Measurements from ENCODE around the gene UBASH3B.

The UBASH3B gene

DNA sequence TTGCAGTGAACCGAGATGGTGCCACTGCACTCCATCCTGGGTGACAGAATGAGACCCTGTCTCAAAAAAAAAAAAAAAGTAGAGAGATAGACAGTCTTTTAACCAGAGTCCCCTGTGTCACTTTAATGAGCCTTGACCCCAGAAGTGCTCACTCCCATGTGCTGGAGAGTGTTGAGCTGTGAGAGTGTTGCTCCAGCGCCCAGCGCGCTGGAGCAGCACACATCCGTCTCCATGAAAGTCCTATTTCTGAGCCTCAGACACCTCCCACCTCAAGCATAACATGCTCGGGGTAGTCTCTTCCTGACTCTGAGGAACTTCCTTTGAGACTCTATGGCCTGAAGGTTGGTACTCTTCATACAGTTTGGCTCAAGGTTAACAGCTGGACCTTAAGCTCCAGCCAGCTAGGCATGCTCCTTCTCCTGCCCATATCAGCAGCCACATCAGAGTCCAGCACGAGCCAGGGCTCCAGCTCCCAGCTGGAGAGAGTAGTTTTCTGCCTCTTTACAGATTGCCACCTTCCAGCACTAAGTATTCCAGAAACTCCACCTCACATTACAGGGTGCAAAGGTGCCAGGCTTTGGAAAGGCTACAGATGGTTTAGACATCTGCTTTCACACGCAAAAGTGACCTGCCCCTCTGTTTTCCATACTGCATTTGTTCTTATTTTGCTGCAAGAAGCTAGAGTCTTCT lies 29.4 kb upstream of the UBASH3B start:
- Histone ChIP-seq H3K4me3 (no peak overlapping the region), H3K9ac (ENCODE audit: insufficient read length) (no peak overlapping the region), H3K9me3 (ENCODE audit: low read depth, low read length) (no peaks in the 10 kb centered on the region), H3K27ac (no peak overlapping the region), H3K36me3 (ENCODE audit: insufficient read depth, low read length) (no peaks in the 10 kb centered on the region)
- TF ChIP-seq FOXP2 (optimal IDR thresholded peaks at IDR 0.05; ENCODE audit: control extremely low read depth, extremely low read length, insufficient read depth) (no peak), POLR2AphosphoS5 (IDR thresholded peaks at IDR 0.05; ENCODE audit: borderline replicate concordance, low read depth, low read length) (no peak), EZH2 (IDR thresholded peaks at IDR 0.05) (no peak)
- DNase-seq (ENCODE audit: low read depth, low spot score), result no peak

DNA sequence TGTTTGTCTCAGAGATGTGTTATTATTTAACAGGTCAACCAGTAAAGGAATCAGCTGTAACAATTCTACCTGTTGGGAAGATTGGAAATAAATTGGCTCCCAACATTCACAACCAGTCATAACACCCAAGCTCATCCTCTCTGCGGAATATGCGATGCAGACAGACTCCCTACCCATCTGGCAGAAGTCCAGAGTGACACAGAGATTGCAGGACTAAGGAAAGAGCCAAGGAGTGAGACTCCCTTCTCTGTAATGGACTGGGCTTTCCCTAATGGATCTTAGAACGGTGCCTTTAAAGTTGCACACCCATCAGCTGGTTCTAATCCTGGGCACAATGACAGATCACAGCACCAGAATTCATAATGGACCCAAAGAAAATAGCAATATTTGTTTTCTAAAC lies 27.8 kb upstream of the UBASH3B start:
- TF ChIP-seq POLR2AphosphoS5 (IDR thresholded peaks at IDR 0.05; ENCODE audit: borderline replicate concordance, low read depth, low read length), result no peak
- no peak for TF ChIP-seq EZH2 (IDR thresholded peaks at IDR 0.05)
- no peak for TF ChIP-seq FOXP2 (optimal IDR thresholded peaks at IDR 0.05; ENCODE audit: control extremely low read depth, extremely low read length, insufficient read depth)
- no peak for DNase-seq (ENCODE audit: low read depth, low spot score)
- Histone ChIP-seq H3K9me3 (ENCODE audit: low read depth, low read length) (no peaks in the 10 kb centered on the region), H3K4me3 (no peak overlapping the region), H3K27ac (no peak overlapping the region), H3K9ac (ENCODE audit: insufficient read length) (no peak overlapping the region), H3K36me3 (ENCODE audit: insufficient read depth, low read length) (no peaks in the 10 kb centered on the region)

- Histone ChIP-seq H3K4me3 (no peak overlapping the region), H3K9ac (ENCODE audit: insufficient read length) (no peak overlapping the region), H3K9me3 (ENCODE audit: low read depth, low read length) (no peaks in the 10 kb centered on the region), H3K27ac (no peak overlapping the region), H3K36me3 (ENCODE audit: insufficient read depth, low read length) (no peaks in the 10 kb centered on the region)
- DNase-seq (ENCODE audit: low read depth, low spot score), result no peak
- TF ChIP-seq EZH2 (IDR thresholded peaks at IDR 0.05), result no peak
- no peak for TF ChIP-seq FOXP2 (optimal IDR thresholded peaks at IDR 0.05; ENCODE audit: control extremely low read depth, extremely low read length, insufficient read depth)
- TF ChIP-seq POLR2AphosphoS5 (IDR thresholded peaks at IDR 0.05; ENCODE audit: borderline replicate concordance, low read depth, low read length), result no peak
These were observed 26.5 kb upstream of the UBASH3B start for GRCh38 chr11:122628810-122629555.

DNA sequence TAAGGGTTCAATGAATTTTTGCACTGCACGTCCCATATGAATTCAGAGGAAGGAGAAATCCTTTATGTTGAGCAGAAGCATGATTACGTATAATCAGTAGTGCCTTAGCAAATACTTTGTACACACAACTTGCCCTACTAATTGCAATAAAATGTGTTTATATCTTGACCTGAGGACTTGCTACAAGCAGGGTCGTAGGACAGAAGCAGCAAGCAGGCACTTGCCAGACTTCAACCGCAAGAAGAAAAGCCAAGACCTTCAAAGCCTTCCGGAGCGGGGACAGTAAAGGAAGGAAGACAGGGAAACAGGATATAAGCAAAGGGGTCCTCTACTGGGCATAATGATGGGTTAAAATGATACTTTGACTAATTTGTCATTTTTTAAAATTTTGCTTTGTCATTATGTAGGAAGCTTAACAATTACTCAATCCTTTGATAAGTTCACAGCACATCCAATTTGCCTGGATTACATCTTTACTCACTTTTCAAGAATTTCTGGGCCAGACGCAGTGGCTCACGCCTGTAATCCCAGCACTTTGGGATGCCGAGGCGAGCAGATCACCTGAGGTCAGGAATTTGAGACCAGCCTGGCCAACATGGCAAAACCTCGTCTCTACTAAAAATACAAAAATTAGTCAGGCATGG lies 23.2 kb upstream of the UBASH3B start:
- H3K9me3 ChIP-seq (ENCODE audit: low read depth, low read length), result no peaks in the 10 kb centered on the region
- no peak for DNase-seq (ENCODE audit: low read depth, low spot score)

GRCh38 chr11:122633219-122633829 lies 22.2 kb upstream of the UBASH3B start:
- Histone ChIP-seq H3K27ac (no peak overlapping the region), H3K36me3 (ENCODE audit: insufficient read depth, low read length) (no peaks in the 10 kb centered on the region), H3K9me3 (ENCODE audit: low read depth, low read length) (no peaks in the 10 kb centered on the region), H3K9ac (ENCODE audit: insufficient read length) (no peak overlapping the region), H3K4me3 (no peak overlapping the region)
- no peak for DNase-seq (ENCODE audit: low read depth, low spot score)
- no peak for TF ChIP-seq POLR2AphosphoS5 (IDR thresholded peaks at IDR 0.05; ENCODE audit: borderline replicate concordance, low read depth, low read length)

More for the DNA sequence above, 23.2 kb upstream of the UBASH3B start:
- Histone ChIP-seq H3K36me3 (ENCODE audit: insufficient read depth, low read length) (no peaks in the 10 kb centered on the region), H3K27ac (no peak overlapping the region), H3K9ac (ENCODE audit: insufficient read length) (no peak overlapping the region), H3K4me3 (no peak overlapping the region)
- TF ChIP-seq FOXP2 (optimal IDR thresholded peaks at IDR 0.05; ENCODE audit: control extremely low read depth, extremely low read length, insufficient read depth) (no peak), POLR2AphosphoS5 (IDR thresholded peaks at IDR 0.05; ENCODE audit: borderline replicate concordance, low read depth, low read length) (no peak), EZH2 (IDR thresholded peaks at IDR 0.05) (no peak)

GRCh38 chr11:122634501-122634900 lies 21.0 kb upstream of the UBASH3B start:
- DNase-seq (ENCODE audit: low read depth, low spot score), result no peak
- Histone ChIP-seq H3K27ac (no peak overlapping the region), H3K4me3 (no peak overlapping the region), H3K9ac (ENCODE audit: insufficient read length) (no peak overlapping the region), H3K36me3 (ENCODE audit: insufficient read depth, low read length) (no peaks in the 10 kb centered on the region), H3K9me3 (ENCODE audit: low read depth, low read length) (no peaks in the 10 kb centered on the region)
- no peak for TF ChIP-seq EZH2 (IDR thresholded peaks at IDR 0.05)
- TF ChIP-seq FOXP2 (optimal IDR thresholded peaks at IDR 0.05; ENCODE audit: control extremely low read depth, extremely low read length, insufficient read depth), result no peak
- TF ChIP-seq POLR2AphosphoS5 (IDR thresholded peaks at IDR 0.05; ENCODE audit: borderline replicate concordance, low read depth, low read length), result no peak

GRCh38 chr11:122637541-122637940 lies 18.0 kb upstream of the UBASH3B start:
- H3K9ac ChIP-seq (ENCODE audit: insufficient read length), result no peak overlapping the region
- H3K9me3 ChIP-seq (ENCODE audit: low read depth, low read length), result no peaks in the 10 kb centered on the region
- H3K27ac ChIP-seq, result no peak overlapping the region
- no peak for TF ChIP-seq POLR2AphosphoS5 (IDR thresholded peaks at IDR 0.05; ENCODE audit: borderline replicate concordance, low read depth, low read length)
- TF ChIP-seq FOXP2 (optimal IDR thresholded peaks at IDR 0.05; ENCODE audit: control extremely low read depth, extremely low read length, insufficient read depth), result no peak
- no peak for TF ChIP-seq EZH2 (IDR thresholded peaks at IDR 0.05)
- no peaks in the 10 kb centered on the region for H3K36me3 ChIP-seq (ENCODE audit: insufficient read depth, low read length)
- H3K4me3 ChIP-seq, result no peak overlapping the region
- no peak for DNase-seq (ENCODE audit: low read depth, low spot score)

- H3K9me3 ChIP-seq (ENCODE audit: low read depth, low read length), result no peaks in the 10 kb centered on the region
- TF ChIP-seq FOXP2 (optimal IDR thresholded peaks at IDR 0.05; ENCODE audit: control extremely low read depth, extremely low read length, insufficient read depth) (no peak), EZH2 (IDR thresholded peaks at IDR 0.05) (no peak), POLR2AphosphoS5 (IDR thresholded peaks at IDR 0.05; ENCODE audit: borderline replicate concordance, low read depth, low read length) (no peak)
- H3K4me3 ChIP-seq, result no peak overlapping the region
- H3K36me3 ChIP-seq (ENCODE audit: insufficient read depth, low read length), result no peaks in the 10 kb centered on the region
- no peak overlapping the region for H3K9ac ChIP-seq (ENCODE audit: insufficient read length)
- H3K27ac ChIP-seq, result no peak overlapping the region
- DNase-seq (ENCODE audit: low read depth, low spot score), result no peak
These were observed 13.0 kb upstream of the UBASH3B start for GRCh38 chr11:122642472-122642922.
